Endothelial cell of umbilical vein (primary cell): ENCODE measurements around the gene ANKK1.

Experiments
- CTCF ChIP-seq, 2 donors: IDR thresholded peaks; 1 replicate in 1 of 2; 2 replicates in 1 of 2; pipeline ENCODE4 v1.5.1; 2011; ENCODE audit warnings: low read length in 2 of 2, mild to moderate bottlenecking in 2 of 2, moderate library complexity in 2 of 2, control low read depth in 1 of 2, inconsistent platforms in 1 of 2, low read depth in 1 of 2; ENCODE audit not compliant: insufficient read depth in 1 of 2; ENCODE audit errors: extremely low read depth in 1 of 2
- EZH2 ChIP-seq: IDR thresholded peaks from 2 replicates; pipeline ENCODE4 v1.6.1; 2012; ENCODE audit warnings: borderline replicate concordance, low read depth, mild to moderate bottlenecking, moderate library complexity, low read length, inconsistent platforms; ENCODE audit not compliant: severe bottlenecking
- MYC ChIP-seq: IDR thresholded peaks from one replicate; pipeline ENCODE4 v1.6.1; 2011; ENCODE audit warnings: mild to moderate bottlenecking, low read depth, low read length
- POLR2A ChIP-seq: IDR thresholded peaks from 2 replicates; pipeline ENCODE4 v1.6.1; 2012; ENCODE audit warnings: low read depth, mild to moderate bottlenecking, control low read depth, low read length
- POLR2AphosphoS5 ChIP-seq: IDR thresholded peaks from 2 replicates; pipeline ENCODE4 v1.6.1; 2012; ENCODE audit warnings: low read depth, mild to moderate bottlenecking, control low read depth, low read length, moderate library complexity; ENCODE audit not compliant: insufficient read depth

GRCh38 chr11:113394919-113395318 lies 7.3 kb downstream of the ANKK1 start:
- TF ChIP-seq CTCF (IDR thresholded peaks at IDR 0.05; ENCODE audit: extremely low read depth in 1 of 2, insufficient read depth in 1 of 2, low read depth in 1 of 2, low read length in 2 of 2): no peak
- TF ChIP-seq POLR2A: no peak
- TF ChIP-seq EZH2: no peak
- no peak for TF ChIP-seq MYC
- no peak for TF ChIP-seq POLR2AphosphoS5
